Renal pelvis (tissue), 4 donors: Measurements from ENCODE around the gene SH2B3. TPM values are rescaled to one million over a fixed set of nuclear protein-coding genes. Genes with fewer than 3 reads are reported as not detected.

Experiments used
- DNase-seq: peaks from one replicate; pipeline ENCODE4 v3.0.0-alpha.2; 2013
- polyA plus RNA-seq, 3 donors: library from polyadenylated mRNA; unstranded; fragments of 120-200 nt; gene quantifications; one replicate each; pipeline ENCODE4 v1.2.1, GENCODE V29; 2013; ENCODE audit not compliant: insufficient read length in 3 of 3

Gene SH2B3
- polyA plus RNA-seq, 3 donors = 16.9 to 17.9 (median 17.6) TPM

DNA sequence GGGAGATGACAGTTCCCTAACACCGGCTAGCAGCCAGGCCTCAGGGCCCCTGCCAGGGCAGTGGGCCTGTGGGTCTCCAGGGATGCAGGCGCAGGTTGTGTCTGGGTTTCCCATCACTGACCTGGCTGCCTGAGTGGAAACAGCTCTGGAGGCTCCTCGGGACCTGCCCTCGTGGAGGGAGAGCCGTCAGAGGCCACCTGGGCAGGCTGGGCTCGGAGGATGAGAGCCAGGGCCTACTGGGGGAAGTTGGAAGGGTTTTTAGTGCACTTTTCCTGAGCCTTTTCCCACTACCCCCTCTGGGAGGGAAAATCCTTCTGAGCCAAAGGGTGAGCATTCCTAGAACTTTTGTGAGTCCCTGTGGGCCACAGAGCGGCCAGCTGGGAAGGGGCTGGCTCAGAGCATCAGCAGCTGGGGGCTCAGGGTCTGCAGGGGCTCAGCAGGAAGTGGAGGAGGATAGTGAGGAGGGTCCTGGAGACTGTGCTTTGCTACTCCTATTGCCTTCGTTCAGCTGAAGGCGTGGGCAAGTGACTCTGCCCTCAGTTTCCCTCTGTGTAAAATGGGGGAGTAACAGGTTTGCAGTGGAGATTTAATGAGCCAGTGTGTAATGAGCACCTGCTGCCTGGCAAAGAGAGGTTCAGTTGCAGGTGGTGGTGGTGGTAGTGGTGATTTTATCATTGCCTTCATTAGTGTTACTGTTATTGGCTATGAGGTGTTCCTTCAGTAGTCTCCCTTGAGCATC, 1.8 kb downstream of the SH2B3 start:
- DNase-seq = no peak

GRCh38 chr12:111408116-111408440, 2.4 kb downstream of the SH2B3 start:
- no peak for DNase-seq

GRCh38 chr12:111408686-111409402, 3.1 kb downstream of the SH2B3 start:
- DNase-seq = no peak

DNA sequence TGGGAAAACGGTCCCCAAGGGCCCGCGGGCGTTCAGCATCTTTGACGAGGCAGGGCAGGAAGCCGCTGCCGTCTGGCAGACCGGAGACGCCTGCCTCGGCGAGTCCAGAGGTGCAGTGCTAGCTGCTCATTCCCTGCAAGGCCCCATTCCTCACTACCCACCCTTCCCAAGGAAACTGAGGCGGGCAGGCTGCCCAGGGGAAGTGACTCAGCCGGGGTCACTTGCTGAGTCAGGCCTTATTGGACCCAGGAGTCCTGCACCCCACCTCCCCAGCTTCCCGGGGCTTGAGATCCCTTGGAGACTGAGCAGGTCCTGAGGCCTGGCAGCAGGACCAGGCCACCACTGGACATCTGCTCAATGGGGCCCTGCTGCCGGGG, 3.7 kb downstream of the SH2B3 start:
- DNase-seq = no peak

- DNase-seq = no peak
These were observed 4.2 kb downstream of the SH2B3 start for GRCh38 chr12:111409780-111410430.

DNA sequence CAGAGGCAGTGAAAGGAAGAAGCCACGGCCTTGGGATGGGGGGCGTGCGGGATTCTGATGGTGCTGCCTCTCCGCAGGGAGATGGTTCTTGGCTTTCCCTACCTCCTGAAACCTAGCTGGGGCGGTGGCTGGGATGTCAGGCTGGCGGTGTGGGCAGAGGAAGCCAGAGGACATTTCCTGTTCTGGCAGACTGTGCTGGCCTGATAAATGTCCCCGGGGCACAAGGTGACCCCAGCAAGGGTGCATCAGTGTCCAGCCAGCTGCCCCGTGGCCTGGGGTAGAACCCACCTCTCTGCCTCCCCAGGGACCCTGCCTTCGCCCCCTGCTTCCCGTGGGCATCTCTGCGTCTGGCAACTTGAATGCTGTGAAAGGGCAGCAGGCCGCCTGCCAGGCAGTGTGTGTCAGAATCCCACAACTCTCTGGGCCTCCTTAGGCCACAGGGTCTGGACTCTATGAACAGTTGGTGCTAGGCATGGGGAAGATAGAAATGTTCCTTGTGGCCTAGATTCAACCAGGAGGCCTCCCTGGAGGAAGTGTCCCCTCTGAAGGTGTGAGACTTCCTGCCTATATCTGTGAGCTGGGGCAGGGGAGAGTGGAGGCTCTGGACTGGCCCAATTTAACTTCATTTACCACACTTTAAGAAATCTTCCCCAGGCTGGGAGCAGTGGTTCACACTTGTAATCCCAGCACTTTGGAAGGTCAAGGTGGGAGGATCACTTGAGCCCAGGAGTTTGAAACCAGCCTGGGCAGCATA, 4.9 kb downstream of the SH2B3 start:
- no peak for DNase-seq

- DNase-seq = no peak
These were observed 5.6 kb downstream of the SH2B3 start for GRCh38 chr12:111411185-111411764.

GRCh38 chr12:111412007-111412829, 6.5 kb downstream of the SH2B3 start:
- no peak for DNase-seq

- no peak for DNase-seq
These were observed 7.2 kb downstream of the SH2B3 start for GRCh38 chr12:111412830-111413441.

- no peak for DNase-seq
These were observed 7.8 kb downstream of the SH2B3 start for GRCh38 chr12:111413442-111414086.

- DNase-seq = no peak
These were observed 9.1 kb downstream of the SH2B3 start for GRCh38 chr12:111414711-111415252.

DNA sequence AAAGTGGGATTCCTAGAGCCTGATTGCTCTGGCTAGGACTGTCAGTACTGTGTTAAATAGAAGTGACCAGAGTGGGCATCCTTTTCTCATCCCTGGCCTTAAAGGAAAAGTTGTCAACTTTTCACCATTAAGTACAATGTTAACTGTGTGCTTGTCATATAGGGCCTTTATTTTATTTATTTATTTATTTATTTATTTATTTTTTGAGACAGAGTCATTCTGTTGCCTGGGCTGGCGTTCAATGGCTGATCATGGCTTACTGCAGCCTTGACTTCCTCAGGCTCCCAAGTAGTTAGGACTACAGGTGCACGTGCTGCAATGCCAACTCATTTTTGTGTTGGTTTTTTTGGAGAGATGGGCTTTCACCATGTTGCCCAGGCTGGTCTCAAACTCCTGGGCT, 11.6 kb downstream of the SH2B3 start:
- DNase-seq = no peak

DNA sequence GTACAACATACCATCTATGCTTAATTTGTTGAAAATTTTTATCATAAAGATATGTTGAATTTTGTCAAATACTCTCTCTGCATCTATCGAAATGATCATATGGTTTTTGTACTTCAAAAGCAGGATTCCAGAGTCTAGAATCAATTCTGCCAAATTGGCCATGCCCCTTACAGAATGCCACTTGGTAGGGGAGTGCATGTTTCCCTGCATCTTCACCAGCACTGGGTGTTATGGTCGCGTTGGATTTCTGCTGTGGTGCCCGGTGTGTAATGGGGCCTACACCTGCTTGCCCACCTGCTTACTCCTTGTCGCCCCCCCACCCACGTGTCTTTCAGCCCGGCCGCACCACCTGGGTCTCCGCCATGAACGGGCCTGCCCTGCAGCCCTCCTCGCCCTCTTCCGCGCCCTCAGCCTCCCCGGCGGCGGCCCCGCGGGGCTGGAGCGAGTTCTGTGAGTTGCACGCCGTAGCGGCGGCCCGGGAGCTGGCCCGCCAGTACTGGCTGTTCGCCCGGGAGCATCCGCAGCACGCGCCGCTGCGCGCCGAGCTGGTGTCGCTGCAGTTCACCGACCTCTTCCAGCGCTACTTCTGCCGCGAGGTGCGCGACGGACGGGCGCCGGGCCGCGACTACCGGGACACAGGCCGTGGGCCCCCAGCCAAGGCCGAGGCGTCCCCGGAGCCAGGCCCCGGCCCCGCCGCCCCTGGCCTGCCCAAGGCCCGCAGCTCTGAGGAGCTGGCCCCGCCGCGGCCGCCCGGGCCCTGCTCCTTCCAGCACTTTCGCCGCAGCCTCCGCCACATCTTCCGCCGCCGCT, 12.3 kb downstream of the SH2B3 start:
- DNase-seq = no peak

DNA sequence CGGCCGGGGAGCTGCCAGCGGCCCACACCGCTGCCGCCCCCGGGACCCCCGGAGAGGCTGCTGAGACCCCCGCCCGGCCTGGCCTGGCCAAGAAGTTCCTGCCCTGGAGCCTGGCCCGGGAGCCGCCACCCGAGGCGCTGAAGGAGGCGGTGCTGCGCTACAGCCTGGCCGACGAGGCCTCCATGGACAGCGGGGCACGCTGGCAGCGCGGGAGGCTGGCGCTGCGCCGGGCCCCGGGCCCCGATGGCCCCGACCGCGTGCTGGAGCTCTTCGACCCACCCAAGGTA, 12.8 kb downstream of the SH2B3 start:
- no peak for DNase-seq

DNA sequence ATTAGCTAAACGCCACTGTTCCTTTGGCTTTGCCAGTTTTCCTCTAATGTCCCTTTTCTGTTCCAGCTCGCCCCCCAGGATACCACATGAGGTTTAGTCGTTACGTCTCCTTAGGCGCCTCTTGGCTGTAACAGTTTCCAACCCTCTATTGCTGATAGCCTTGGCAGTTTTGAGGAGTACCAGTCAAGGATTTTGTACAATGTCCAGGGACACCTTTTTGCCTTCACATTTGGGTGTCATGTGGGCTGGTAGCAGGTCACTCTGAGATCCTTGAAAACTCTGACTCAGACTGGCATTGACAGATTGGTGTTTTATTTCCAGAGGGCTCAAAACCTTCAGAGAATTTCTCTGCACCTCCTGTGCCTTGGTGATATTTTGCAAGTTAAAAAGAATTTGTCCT, 14.1 kb downstream of the SH2B3 start:
- no peak for DNase-seq

- DNase-seq = no peak
These were observed 14.8 kb downstream of the SH2B3 start for GRCh38 chr12:111420494-111420893.

DNA sequence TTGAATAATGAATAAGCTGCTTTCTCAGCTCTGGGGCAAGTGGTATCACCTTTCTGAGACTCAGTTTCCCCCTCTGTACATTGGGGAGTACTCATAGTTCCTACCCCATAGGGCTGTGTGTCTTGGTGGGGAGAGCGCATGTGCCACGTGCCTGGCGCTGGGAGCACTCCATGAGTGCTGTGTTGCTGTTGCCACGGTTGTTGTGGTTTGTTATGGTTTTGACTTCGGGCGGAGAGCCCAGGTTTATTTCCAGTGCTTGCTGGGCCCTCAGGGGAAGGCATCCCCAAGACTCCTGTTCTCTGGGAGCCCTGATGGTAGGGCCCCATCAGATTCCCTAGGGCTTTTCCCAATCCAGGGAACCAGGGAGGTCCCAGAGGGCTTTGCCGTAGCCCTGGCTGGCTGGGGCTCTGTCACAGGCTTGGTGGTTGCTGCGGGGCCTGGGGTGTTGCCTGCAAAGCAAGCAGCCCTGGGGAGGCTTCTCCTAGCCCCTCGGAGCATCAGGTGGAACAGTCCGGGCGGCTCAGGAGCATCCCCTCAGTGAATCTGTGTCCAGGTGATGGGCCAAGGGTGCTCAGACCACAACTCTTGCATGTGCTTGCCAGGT, 18.6 kb downstream of the SH2B3 start:
- no peak for DNase-seq

- DNase-seq = no peak
These were observed 19.1 kb downstream of the SH2B3 start for GRCh38 chr12:111424793-111425251.

DNA sequence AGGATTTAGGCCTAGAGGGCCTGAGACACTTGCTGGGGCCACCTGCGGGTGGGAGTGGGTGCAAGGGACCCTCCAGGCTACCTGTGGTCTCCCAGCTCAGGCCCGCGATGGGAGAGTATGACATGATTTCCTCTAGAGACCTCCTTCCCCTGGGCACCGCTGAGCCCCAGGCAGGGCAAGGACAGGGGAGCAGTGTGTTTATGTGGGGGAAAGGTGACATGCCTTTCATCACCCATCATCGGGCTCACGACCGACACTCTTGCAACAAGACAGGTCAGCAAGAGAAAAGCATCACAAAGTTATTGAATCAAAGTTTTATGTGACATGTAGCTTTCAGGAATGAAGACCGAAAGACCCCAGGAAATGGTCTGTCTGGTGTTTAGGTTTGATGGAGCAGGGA, 19.9 kb downstream of the SH2B3 start:
- DNase-seq = no peak
